Myocyte (in vitro differentiated cells): ENCODE results near the gene PEAK1. TPM values are rescaled to one million over a fixed set of nuclear protein-coding genes. Genes with fewer than 3 reads are reported as not detected.
"Not testable (repeated sequence)": the region's sequence is repeated elsewhere in the genome, so short reads cannot be mapped to it uniquely, and the experiment has no call there.

Experiments used
- DNase-seq: peaks from one replicate; pipeline ENCODE4 v3.0.0-alpha.2; 2012; ENCODE audit warnings: low read depth
- total RNA-seq: library from RNA; depleted of rRNA; stranded (reverse); fragments of >200 nt; gene quantifications from 2 replicates; pipeline ENCODE4 v1.2.3, GENCODE V29; 2014

Gene PEAK1
- total RNA-seq, 1 donor from 2014 or later = 16.0 TPM

DNA sequence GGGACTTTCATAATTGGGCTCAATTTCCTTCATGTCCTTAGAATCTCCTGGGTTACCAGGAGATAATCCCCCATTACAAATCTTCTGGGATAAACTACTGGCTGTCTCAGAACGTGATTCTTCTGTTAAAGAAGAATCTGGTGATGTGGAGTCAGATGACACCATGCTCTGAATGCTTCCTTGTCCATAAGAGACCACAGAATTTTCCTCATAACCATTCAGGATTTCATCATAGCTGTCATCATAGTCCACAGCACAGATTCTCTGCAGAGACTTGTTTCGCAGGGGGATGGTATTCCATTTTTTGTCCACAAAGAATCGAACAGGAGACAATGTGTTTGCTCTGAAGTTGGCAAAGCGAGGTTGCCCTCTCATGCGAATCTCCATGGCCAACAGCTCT, 239.1 kb downstream of the PEAK1 start:
- peak; percentile 64 for DNase-seq

- DNase-seq = no peak
These were observed 239.6 kb downstream of the PEAK1 start for GRCh38 chr15:77180270-77180669.

- peak; percentile 72 for DNase-seq
These were observed 240.3 kb downstream of the PEAK1 start for GRCh38 chr15:77179541-77179998.

- no peak for DNase-seq
These were observed 241.5 kb downstream of the PEAK1 start for GRCh38 chr15:77178411-77178810.

- DNase-seq = not testable (repeated sequence)
These were observed 243.8 kb downstream of the PEAK1 start for GRCh38 chr15:77176148-77176547.

DNA sequence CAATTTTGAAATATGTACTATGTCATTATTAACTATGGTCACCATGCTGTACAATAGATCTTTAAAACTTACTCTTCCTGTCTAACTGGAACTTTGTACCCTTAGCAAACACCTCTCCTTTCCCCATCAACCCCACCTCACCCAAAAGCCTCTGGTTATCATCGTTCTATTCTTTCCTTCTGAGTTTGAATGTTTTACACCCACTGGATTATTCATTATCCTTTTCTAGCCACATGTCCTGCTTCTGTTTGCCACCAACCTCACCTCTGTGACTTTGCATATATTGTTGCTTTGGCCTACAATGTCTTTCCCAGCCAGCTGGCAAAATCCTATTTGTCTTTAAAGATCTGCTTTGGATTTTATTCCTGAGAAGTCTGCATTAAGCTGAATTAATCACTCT, 246.4 kb downstream of the PEAK1 start:
- no peak for DNase-seq

DNA sequence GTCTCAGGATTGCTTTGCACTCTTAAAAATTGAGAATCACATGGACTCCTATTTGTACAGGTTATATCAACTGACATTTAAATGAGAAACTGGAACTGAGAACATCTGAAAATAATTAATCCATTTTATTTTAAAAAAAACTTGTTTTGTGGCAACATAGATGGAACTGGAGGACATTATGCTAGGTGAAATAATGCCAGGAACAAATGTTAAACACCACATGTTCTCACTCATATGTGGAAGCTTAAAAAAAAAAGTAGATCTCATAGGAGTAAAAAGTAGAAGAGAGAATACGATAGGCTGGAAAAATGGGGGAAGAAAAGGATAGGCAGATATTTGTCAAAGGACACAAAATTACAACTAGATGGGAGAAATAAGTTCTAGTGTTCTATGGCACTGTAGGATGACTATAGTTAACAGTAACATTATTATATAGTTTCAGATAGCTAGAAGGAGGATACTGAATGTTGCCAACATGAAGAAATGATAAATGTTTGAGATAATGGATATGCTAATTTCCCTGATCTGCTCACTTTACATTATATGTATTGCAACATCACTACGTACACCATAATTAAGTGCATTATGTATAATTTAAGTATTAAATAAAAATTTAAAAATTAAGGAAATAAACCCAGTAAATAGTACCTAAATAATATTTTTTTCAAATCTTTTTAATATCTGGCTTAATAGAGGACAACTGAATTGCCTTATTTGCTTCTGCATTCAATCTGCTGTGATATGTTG, 248.5 kb downstream of the PEAK1 start:
- no peak for DNase-seq

DNA sequence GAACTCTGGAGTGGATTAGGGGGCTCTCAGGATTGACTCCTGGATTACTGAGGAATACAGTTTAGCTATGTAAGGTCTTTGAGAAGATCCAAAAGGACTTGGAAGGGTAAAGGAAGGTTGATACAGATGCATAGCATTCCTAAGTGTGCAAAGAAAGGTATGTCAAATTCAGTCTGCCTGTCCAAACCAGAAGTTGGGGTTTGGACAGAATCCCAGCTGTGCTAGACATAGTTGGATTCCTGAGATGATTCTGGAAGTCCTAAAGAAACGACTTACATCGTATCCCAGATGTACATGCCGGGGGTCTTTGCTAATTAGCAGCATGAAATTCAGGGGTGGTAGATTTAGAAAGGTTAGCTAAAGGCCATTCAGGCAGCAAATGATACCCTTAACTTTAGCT, 251.3 kb downstream of the PEAK1 start:
- no peak for DNase-seq

GRCh38 chr15:77168141-77168540, 251.8 kb downstream of the PEAK1 start:
- no peak for DNase-seq

- no peak for DNase-seq
These were observed 252.5 kb downstream of the PEAK1 start for GRCh38 chr15:77167406-77167805.

GRCh38 chr15:77163781-77164384, 256.0 kb downstream of the PEAK1 start:
- no peak for DNase-seq

- DNase-seq = no peak
These were observed 256.9 kb downstream of the PEAK1 start for GRCh38 chr15:77162872-77163633.

- DNase-seq = no peak
These were observed 259.1 kb downstream of the PEAK1 start for GRCh38 chr15:77160562-77161478.

GRCh38 chr15:77156000-77156399, 263.9 kb downstream of the PEAK1 start:
- DNase-seq = not testable (repeated sequence)

DNA sequence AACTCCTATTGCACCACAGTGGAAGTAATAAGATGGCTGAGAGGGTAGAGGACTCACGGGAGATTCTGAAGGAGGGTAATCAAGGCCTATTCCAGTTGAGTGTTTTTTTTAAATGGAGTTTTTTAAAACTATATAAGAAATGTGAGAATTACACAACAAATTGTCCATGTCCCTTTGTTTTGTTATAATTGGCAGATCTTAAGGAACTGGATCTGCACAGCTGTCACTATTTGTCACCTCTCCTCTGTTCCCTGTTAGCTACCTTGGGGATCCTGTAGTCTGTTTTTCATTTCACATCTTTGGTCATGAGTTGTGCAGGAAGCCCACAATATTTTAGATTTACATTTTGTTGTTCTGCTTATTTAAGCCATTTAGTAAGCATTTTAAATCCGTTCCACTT, 271.7 kb downstream of the PEAK1 start:
- peak; percentile 44 for DNase-seq

GRCh38 chr15:77145370-77145769, 274.5 kb downstream of the PEAK1 start:
- DNase-seq = no peak

DNA sequence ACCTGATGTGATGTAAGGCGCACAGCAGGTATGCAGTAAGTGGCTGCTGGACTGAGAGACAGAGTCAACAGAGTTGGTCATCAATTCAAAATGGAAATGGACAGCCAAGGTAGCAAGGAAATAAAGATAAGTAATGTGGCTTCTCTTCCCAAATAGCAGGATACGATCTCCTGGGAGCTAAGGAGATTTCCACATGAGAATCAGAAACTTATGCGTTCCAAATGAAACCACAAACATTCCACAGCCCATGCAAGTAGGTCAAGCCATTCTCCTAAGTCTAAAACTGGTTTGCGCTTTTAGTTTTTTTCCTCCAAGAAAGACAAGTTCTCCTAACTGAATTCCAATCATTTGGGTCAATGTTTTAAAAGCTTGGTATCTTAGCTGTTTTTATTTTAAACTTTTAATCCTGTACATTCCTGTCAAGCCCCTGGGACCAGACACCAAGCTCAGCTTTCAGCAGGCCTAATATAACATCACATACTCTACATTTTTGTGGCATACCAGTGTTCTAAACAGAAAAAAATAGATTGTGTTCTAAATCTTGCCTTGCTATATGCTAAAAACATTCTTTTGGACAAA, 275.3 kb downstream of the PEAK1 start:
- peak; percentile 89 for DNase-seq

GRCh38 chr15:77144026-77144425, 275.9 kb downstream of the PEAK1 start:
- DNase-seq = no peak

DNA sequence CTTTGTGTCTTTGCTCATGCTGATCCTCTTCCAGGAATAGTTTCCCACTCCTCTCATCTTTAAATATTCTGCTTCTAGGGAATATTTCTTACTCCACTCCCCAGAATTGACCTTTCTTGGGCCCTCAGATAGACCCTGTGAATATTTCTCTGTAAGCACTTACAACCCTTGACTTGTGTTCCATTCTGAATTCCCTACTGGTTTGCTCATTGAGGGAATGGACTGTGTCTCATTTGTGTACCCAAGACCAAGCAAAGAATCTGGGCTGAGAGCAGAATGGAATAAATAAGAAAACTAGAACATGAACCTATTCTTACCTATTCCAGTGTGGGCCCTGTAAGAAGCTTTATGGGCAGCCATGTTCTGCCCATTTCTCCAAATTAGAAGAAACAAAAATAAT, 276.3 kb downstream of the PEAK1 start:
- DNase-seq = peak; percentile 59

DNA sequence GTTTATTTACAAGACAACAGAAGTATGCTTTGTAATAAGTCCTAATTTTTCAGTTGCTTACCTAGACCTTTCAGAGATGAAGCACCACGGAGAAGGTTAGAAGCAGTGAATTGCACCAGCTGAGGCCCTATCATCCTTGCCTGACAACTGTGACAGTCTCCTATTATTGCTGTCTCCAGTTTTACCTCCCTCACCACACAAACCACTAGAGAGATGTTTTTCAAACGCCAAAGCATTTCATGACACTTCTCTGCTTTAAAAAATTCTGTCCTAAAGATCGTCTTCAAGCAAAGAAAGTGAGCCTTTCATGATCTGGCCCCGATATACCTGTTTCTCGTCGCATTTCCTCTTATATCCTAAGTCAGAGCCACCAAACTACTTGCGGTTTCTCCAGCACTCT, 276.7 kb downstream of the PEAK1 start:
- DNase-seq = peak; percentile 69

DNA sequence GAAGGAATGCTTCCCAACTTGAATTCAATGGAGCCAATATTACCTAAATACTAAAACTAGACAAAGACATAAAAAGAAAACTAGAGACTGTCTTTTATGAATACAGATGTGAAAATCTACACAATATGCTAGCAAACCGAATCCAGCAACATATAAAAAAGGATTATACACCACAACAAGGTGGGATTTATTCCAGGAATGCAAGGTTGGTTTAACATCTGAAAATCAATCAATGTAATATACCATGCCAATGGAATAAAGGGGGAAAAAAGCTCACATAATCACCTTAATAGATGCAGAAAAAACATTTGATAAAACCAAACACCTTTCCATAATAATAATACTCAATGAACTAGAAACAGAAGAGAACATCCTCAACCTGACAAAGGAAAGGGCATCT, 279.7 kb downstream of the PEAK1 start:
- no peak for DNase-seq
